Measurements from ENCODE around the gene IRF3.

The IRF3 gene

DNA sequence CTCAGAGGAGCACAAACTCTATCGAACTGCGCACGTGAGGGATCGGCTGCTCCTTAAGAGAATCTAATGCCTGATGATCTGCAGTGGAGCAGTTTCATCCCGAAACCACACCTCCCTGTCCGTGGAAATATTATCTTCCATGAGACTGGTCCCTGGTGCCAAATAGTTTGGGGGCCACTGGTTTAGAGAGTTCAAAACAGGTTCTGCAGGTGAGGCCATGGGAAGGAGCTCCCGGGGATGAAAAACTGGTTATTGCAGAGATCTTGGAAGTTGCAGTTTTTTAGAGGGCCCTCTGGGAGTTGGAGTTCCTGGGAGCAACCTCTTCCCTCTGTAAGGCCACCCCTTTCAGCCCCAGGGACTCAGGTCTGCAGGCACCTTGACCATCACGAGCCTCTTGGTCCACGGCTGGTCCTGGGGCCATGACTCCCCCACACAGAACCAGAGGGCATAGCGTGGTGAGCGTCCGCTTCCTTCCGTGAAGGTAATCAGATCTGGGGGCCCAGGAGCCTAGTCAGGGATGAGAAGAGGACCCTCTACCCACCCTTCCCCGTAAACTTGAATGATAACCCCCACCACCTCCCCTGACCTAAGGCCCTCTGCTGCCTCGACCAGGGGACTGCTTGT lies 5.2 kb downstream of the IRF3 start:
- DNase-seq (ENCODE audit: low read depth), result no peak
- no peak overlapping the region for H3K4me3 ChIP-seq (ENCODE audit: control insufficient read depth, low read depth, low read length)
- no peak for TF ChIP-seq CTCF (conservative IDR thresholded peaks at IDR 0.05; ENCODE audit: control insufficient read depth, insufficient read depth, low read depth, low read length)

DNA sequence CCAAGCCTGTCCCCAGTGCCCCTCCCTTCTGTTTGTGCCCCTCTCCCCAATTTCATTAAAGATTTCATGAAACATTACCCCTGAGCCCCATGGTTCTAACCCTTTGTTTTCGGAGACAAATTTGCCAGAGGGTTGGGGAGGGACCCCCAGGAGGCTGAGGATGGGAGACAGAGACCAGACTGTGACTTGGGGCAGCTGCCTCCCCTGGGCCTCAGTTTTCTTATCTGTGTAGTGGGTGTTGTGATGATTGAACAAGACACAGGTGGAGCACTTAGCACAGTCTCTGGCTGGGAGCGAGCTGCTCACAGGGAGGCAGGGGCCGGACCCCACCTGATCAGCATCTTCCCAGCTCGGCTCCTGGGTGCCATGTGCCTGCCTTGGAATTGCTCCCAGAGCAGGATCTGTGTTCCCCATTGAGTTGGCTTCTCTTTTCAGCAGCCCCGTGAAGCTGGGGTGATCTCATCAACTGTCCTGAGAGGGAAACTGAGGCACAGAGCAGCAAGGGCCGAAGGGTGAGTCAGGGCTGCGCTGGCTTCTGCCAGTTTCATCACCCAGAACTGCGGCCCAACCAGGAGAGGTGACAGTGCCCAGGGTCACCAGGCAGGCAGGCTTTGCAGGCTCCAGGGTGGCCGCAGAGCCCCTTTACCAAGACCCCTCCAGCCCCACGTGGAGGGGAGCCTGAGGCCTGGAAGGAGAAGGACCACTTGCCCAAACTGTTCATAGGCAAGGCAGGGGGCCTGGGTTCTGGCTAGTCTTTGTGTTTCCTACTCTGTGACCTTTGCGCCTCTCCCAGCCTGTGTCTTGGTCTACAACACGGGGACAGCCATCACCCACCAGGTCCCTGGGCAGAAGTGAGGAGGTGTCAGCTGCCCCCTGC lies 6.9 kb downstream of the IRF3 start:
- H3K4me3 ChIP-seq (ENCODE audit: control insufficient read depth, low read depth, low read length), result no peak overlapping the region
- DNase-seq (ENCODE audit: low read depth), result no peak

DNA sequence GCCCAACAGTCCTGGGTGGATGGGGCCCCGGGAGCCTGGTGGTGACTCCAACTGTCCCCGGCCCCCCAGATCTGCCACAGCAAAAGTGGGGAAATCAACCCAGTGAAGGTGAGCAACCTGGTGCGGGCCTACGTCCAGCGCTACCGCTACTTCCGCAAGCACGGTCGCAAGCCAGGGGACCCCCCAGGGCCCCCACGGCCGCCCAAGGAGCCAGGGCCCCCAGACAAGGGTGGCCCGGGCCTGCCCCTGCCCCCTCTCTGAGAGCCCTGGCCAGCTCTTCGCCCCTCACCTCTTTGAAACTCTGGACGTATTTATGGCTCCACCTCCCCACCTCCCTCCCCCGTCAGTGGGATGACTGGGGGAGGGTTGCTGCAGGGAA lies 7.5 kb downstream of the IRF3 start:
- H3K4me3 ChIP-seq (ENCODE audit: control insufficient read depth, low read depth, low read length), result no peak overlapping the region
- no peak for DNase-seq (ENCODE audit: low read depth)
- no peak for TF ChIP-seq CTCF (conservative IDR thresholded peaks at IDR 0.05; ENCODE audit: control insufficient read depth, insufficient read depth, low read depth, low read length)

More for the DNA sequence above, 6.9 kb downstream of the IRF3 start:
- no peak for TF ChIP-seq CTCF (conservative IDR thresholded peaks at IDR 0.05; ENCODE audit: control insufficient read depth, insufficient read depth, low read depth, low read length)

GRCh38 chr19:49657493-49658138 lies 8.0 kb downstream of the IRF3 start:
- TF ChIP-seq CTCF (conservative IDR thresholded peaks at IDR 0.05; ENCODE audit: control insufficient read depth, insufficient read depth, low read depth, low read length), result no peak
- DNase-seq (ENCODE audit: low read depth), result no peak
- H3K4me3 ChIP-seq (ENCODE audit: control insufficient read depth, low read depth, low read length), result no peak overlapping the region

- H3K4me3 ChIP-seq (ENCODE audit: control insufficient read depth, low read depth, low read length), result no peak overlapping the region
- no peak for DNase-seq (ENCODE audit: low read depth)
- TF ChIP-seq CTCF (conservative IDR thresholded peaks at IDR 0.05; ENCODE audit: control insufficient read depth, insufficient read depth, low read depth, low read length), result no peak
These were observed 9.1 kb downstream of the IRF3 start for GRCh38 chr19:49656456-49657109.
